SW480 (cell line): Measurements from ENCODE around the gene UBE2S.

Experiments used
- DNase-seq: peaks from one replicate; pipeline ENCODE4 v3.0.0-alpha.2; 2016; ENCODE audit warnings: low spot score

Gene UBE2S

GRCh38 chr19:55383279-55384130 is 24.1 kb downstream of the UBE2S start:
- DNase-seq: peak; percentile 88

GRCh38 chr19:55382522-55383054 is 25.0 kb downstream of the UBE2S start:
- no peak for DNase-seq

DNA sequence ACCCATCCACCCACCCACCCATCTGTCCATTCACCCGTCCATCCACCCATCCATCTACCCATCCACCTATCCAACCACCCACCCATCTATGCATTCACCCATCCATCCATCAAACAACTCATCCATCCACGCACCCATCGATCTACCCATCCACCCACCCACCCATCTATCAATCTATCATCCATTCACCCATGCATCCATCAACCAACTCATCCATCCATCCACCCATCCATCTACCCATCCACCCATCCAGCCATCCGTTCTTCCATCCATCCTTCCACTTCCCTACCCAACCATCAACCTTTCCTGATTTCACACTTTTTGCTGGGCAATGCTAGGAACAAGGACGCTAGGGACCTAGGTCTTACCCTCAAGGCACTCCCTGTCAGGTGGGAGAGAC is 25.6 kb downstream of the UBE2S start:
- no peak for DNase-seq

DNA sequence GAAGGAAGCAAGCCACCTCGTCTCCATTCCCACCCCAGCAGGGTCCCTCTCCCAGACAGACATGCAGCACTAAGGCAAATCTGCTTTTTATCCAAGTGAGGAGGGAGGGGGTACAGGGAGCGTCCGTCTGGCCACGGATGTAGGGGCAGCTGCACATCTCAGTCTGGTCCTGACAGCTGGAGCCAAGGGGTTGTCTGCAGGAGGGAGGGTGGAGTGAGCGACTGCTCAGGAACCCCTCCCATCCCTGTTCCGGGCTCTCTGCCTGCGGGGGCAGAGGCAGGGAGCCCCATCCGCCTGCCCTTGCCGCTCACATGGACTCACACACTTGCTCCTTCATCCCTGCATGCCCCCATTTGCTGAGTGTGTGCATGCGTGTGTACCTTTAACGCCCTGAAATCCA is 28.4 kb downstream of the UBE2S start:
- no peak for DNase-seq

DNA sequence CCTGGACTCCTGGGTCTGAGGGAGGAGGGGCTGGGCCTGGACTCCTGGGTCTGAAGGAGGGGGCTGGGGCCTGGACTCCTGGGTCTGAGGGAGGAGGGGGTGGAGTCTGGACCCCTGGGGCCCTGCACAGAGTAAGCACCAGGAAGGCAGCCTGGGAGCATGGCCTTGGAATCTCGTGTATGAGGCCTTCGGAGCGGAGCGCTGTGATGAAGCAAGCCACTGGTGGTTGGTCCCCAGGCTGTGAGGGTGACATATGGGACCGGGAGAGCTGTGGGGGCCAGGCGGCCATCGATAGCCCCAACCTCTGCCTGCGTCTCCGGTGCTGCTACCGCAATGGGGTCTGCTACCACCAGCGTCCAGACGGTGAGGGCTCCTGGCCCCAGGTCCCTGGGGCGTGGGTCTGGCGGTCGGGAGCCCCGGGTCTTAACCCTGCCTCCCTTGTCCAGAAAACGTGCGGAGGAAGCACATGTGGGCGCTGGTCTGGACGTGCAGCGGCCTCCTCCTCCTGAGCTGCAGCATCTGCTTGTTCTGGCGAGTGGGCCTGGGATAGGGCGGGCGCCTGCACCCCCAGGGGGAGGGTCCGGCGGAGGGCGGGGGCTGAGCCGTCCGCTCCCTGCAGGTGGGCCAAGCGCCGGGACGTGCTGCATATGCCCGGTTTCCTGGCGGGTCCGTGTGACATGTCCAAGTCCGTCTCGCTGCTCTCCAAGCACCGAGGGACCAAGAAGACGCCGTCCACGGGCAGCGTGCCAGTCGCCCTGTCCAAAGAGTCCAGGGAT is 30.0 kb downstream of the UBE2S start:
- no peak for DNase-seq

DNA sequence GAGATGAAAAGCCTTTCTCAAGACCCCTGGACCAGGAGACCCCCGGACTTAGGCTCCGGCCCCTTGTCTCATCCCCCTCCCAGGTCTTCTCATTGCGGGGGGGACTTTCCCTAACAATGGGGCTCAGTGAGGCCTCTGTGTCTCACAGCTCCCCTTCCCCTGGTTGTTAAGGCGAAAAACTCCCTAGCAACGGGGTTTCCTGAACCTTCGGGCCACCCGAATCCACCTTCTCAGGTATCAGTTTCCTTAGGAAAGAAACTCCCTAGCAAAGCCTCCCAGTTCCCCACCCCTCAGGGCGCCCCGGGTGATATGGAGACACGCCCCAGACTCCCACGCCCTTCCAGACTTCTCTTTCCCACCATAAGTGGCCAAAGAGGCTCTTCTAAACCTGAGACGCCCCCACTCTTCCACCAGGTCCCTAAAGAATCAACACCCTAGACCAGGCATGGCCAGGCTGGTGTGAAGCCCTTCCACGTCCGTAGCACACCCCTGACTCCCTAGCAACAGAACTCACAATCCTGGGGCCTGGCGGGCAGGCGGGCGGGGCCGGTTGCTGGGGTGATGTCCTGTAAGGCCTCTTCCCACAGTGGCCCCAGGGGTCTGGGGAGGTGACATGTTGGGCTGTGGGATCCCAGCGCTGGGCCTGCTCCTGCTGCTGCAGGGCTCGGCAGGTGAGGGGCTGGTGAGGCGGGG is 31.2 kb downstream of the UBE2S start, which contains the start of gene TMEM190:
Gene TMEM190, plus strand, starts transcription at position 586 of the 693 bp plus-strand sequence. Its CDS starts 28 bp downstream, at position 614.
- peak; percentile 69 for DNase-seq

DNA sequence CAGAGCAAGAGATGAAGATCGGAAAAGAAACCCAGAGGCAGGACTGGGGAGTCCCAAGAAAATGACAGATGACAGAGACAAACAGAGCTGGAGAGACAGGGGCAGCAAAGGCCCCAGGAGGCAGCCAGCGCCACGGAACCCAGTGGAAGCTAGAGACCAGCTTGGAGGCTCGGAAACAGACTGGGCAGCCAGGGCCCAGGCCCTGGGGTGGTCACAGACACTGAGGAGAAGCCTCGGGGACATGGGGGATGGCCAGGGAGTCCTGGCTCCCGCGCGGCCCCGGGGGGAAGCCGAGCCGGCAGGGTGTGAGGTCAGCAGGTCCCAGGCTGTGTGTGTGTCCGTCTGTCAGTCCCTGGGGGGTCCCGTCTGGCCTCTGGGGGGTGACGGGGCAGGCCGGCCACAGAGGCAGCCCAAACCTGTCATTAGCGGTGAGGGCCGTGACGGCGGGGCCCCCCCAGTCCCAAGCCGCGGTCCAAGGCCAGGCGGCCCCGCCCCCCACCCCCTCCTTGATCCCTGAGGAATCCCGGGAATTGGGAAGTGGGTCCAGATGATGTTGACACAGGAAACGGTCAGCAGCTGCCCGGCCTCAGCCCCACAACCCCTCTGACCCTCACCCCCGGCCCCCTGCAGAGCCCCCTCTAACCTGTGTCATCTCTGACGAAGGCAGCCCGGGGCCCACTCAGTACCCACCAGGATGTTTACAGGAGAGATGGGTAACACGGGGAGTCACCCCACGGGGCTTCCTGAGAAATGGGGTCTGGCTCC is 33.4 kb downstream of the UBE2S start:
- peak; percentile 57 for DNase-seq

- no peak for DNase-seq
Observed at GRCh38 chr19:55373306-55373992, 34.1 kb downstream of the UBE2S start.

DNA sequence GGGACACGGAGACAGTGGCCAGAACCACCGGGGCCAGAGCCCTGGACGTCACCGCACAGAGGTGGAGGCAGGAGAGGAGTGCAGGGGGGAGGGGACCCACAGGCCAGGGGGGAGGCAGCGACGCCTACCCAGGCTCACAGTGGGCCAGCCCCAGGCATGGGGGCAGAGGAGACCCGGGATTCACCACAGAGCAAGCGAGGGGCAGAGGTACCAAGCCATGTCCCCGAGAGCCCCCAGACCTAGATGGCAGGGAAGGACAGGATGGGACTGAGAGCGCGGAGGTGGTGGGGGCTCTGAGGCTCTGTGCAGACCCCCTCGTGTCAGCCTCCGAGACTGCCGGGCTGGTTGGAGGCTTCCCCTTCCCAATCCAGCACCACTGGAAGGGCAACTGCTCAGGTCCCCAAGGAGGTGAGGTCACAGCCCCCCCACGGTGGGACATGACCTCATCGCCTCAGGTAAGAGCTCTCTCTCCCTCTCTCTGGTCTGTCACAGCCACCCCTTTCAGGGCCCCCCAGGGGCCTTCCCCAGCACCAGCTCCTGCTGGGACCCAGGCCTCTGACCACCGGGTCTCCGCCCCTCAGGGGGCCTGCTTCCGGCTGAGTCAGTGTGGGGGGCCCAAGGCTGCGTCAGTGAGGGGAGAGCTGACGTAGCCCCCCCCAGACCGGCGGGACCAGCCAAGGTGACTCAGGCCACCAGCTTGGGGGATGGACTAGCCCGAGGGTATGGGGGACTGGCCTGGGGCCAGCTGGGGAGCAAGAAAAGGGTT is 35.1 kb downstream of the UBE2S start:
- peak; percentile 54 for DNase-seq

DNA sequence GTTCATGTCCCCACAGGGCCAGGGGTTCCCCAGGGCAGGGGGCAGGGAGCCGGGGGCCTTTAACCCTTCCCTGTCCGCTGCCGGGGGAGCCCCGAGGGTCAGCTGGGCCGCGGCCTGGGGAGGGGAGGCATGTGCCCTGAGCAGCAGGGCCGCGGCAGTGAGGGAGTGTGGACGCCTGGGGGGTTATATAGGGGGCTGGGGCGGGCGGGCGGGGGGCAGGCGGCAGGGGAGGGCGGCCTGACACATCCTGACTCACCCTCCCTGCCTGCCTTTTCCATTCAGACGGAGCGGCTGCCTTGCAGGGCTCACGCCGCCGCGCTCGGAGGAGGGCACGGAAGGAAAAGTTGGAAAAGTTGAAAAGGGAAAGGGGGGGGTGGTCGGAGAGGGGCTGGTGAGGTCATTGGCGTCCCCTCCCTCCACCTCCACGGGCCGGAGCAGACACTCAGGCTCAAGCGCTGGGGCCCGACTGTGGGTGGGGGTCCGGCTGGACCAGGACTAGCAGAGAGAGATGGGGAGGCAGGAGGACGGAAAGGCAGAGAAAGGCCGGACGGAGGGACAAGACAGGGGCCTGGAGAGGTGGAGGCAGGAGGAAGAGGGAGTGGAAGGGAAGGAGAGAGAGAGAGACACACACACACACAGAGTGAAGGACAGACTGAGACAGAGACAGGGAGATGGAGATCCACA is 37.1 kb downstream of the UBE2S start, which contains the start of gene IL11:
Gene IL11, minus strand, starts transcription at position 159 of the 684 bp plus-strand sequence. Its CDS starts 153 bp downstream, at position 6.
- DNase-seq: no peak

DNA sequence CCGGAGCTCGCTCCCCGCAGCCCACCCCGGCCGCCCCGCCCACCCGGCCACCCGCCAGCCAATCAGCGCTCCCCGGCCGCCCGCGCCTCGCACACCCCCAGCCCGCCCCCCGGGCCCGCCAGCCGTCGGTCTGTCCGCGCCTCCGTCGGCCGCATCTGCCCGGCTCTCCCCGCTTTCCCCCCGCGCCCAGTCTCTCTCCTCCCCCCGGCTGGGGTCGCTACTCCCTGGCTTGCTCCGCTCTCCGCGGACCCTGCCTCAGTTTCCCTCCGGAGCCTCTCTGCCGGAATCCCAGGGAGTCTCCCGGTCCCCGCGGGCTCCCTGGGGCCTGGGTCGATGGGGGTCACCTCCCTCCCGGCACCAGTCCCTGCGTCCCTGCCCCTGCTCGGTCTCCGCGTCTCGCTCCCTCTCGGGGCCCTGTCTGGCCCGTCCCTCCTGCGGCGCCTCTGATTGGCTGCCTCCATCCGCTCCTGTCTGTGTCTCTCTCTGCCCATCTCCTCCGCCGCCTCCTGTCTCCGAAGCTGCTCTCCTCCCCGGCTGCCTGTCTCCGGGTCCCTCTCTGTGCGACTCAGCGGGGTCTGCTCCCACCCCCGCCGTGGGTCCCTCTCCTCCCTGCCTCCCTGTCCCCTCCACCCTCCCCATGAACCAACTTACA is 37.8 kb downstream of the UBE2S start:
- DNase-seq: peak; percentile 87

DNA sequence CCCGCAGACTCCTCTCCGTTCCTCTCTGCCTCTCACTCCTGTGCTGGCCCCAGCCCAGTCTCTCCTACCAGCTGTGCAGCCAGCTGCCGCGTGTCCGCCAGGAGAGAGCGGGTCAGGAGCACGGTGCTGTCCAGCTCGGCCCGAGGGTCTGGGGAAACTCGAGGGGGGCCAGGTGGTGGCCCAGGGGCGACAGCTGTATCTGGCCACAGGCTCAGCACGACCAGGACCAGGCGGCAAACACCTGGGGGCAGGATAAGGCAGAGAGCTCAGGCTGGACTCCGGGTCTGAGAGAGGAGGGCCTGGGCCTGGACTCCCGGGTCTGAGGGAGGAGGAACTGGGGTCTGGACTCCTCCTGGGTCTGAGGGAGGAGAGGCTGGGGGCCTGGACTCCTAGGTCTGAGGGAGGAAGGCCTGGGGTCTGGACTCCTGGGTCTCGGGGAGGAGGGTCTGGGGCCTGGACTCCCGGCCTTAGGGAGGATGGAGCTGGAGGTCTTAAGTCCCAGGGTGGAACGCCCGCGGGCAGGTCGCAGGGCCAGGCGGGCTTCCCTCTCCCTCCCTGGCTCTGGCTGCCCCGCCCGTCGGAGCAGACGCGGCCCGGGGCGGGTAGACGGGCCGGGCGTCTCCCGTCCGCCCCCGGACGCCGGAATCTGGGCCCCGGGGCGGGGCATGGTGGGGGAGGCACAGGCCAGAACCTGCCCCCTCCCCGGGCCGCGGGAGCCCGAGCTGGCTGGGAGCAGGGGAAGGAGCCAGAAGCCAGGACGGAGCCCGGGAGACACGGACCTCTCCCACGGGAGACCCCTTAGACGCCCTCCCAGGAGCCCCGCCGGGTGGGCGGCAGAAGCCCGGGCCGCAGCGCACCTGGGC is 38.7 kb downstream of the UBE2S start:
- DNase-seq: peak; percentile 75

GRCh38 chr19:55368106-55368505 is 39.5 kb downstream of the UBE2S start:
- DNase-seq: no peak

DNA sequence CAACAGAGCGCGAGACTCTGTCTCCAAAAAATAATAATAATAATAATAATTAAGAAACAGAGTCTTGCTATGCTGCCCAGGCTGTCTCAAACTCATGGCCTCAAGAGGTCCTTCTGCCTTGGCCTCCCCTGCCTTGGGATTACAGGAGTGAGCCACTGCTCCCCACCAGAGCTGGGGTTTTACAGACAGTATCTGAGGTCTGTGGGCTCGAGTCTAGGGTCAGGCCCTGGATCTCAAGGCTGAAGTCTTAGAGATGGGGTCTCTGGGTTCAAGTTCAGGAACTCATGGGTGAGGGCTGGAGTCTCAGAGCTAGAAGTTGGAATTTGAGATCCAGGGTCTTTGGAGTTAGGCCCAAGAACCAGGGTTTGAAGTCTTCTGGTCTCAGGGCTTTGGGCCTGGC is 40.8 kb downstream of the UBE2S start:
- no peak for DNase-seq

- DNase-seq: no peak
Observed at GRCh38 chr19:55365964-55366363, 41.6 kb downstream of the UBE2S start.

GRCh38 chr19:55365245-55365644 is 42.3 kb downstream of the UBE2S start:
- DNase-seq: no peak

- no peak for DNase-seq
Observed at GRCh38 chr19:55362990-55363716, 44.4 kb downstream of the UBE2S start, which contains the start of gene GARIN5B. GARIN5B (minus strand) TSS chr19:55363260; CDS start chr19:55363066, 194 bp downstream.
